Renal pelvis (tissue), 4 donors: ENCODE results near the gene HOXD11. TPM values are rescaled to one million over a fixed set of nuclear protein-coding genes. Genes with fewer than 3 reads are reported as not detected.

ENCODE experiments used
- DNase-seq: peaks from one replicate; pipeline ENCODE4 v3.0.0-alpha.2; 2013
- polyA plus RNA-seq, 3 donors: library from polyadenylated mRNA; unstranded; fragments of 120-200 nt; gene quantifications; one replicate each; pipeline ENCODE4 v1.2.1, GENCODE V29; 2013; ENCODE audit not compliant: insufficient read length in 3 of 3

The HOXD11 gene
- polyA plus RNA-seq, 3 donors: 56.2 to 72.4 (median 64.8) TPM

GRCh38 chr2:176079285-176079830 lies 27.7 kb upstream of the HOXD11 start:
- DNase-seq: no peak

GRCh38 chr2:176079831-176080539 lies 27.1 kb upstream of the HOXD11 start:
- no peak for DNase-seq

DNA sequence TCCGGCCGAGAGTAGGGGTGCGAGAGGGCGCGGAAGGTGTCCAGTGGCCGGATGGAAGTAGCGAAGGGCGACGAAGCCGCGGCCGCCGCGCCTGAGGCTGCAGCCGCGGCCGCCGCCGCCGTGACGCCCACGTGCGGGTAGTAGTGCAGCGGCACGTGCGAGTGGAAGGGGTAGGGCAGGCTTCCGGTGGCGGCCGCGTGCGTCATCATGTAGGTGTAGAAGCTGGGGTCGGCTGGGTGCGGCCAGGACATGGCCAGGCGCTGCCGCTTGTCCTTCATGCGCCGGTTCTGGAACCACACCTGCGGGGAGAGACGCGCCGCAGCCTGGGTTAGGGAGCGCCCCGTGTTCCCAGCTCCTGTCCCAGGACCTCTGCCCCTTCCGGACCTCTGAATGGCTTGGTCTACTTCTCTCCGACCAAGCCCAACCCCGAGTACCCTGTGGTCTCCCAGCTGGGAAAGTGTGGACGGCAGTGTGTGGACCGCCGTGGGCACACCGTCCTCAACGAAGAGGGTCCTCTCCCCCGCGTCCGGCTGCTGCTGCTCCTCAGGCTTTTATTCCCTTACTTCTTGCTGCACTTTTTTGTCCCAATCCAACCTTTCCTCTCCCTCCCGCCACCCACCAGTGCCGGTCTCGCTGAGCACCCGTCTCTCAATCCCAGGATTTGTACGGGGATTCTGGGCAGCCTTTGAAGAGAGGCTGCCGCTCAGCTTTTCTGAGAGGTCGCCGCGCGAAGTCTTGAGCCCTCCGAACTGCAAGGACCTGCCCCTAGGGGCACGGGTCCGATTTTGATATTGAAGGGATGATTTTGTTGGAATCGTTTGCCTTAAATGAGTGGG lies 26.3 kb upstream of the HOXD11 start:
- DNase-seq: no peak

- no peak for DNase-seq
Measured at GRCh38 chr2:176081376-176081836, 25.7 kb upstream of the HOXD11 start.

- DNase-seq: no peak
Measured at GRCh38 chr2:176081837-176082524, 25.1 kb upstream of the HOXD11 start.

- DNase-seq: no peak
Measured at GRCh38 chr2:176082525-176082823, 24.6 kb upstream of the HOXD11 start.

- no peak for DNase-seq
Measured at GRCh38 chr2:176082824-176083751, 24.0 kb upstream of the HOXD11 start.

GRCh38 chr2:176083796-176084261 lies 23.3 kb upstream of the HOXD11 start, which contains the start of gene EVX2:
Gene EVX2 (minus strand): TSS chr2:176083962. CDS start chr2:176083776, 186 bp downstream.
- no peak for DNase-seq

DNA sequence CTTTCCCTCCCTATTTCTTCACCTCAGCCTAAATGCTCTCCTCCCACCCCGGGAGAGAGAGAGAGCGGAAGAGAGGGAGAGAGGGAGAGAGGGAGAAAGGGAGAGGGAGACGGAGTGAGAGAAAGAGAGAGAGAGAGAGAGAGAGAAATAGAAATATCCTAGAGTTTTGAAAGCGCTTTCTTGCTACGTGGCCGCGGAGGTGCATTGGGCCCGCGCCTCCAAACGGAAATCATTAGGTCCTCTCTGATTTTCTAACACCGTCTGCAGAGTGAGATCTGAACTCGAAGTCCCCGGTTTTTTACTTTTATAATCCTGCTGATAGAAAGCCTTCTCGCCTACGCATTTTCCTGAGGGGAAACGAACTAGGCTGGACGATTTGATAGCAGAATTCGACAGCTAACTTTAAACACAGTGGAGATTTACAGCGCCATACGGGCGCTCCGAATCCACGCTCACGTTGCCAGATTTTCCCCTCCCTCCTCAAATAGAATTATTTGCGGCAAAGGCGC lies 22.4 kb upstream of the HOXD11 start:
- DNase-seq: no peak

DNA sequence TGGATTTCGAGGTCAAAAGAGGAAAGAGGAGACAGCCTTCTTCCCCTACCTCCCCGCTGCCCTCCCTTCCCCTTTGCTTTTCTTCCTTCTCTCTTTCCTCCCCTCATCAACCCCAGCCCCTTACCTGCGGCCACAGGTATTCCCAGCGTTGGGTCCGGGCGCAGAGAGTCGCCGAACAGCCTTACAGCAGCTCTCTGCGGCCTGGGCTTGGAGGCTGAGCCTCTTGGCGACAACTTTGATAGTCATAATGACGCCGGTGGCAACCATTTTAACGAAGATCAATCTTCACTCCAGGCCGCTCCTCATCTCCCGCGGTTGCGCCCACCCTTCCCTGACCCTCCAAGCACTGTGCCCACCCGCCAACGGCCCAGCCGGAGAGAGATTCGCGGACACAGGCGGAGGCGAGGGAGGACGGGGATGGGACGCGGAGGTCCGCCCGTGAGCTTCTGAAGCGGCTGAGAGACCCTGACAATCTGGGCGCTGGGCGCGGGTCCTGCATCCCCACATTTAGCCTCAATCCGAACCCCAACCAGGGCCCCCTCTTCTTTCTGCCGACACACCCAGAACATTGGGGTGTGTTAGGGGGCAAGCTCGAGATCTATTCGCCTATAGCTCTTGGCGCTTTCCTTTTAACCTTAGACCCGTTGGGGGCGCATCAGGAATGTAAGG lies 21.8 kb upstream of the HOXD11 start:
- no peak for DNase-seq

GRCh38 chr2:176085861-176086771 lies 21.0 kb upstream of the HOXD11 start:
- DNase-seq: no peak

- no peak for DNase-seq
Measured at GRCh38 chr2:176087330-176088047, 19.6 kb upstream of the HOXD11 start.

DNA sequence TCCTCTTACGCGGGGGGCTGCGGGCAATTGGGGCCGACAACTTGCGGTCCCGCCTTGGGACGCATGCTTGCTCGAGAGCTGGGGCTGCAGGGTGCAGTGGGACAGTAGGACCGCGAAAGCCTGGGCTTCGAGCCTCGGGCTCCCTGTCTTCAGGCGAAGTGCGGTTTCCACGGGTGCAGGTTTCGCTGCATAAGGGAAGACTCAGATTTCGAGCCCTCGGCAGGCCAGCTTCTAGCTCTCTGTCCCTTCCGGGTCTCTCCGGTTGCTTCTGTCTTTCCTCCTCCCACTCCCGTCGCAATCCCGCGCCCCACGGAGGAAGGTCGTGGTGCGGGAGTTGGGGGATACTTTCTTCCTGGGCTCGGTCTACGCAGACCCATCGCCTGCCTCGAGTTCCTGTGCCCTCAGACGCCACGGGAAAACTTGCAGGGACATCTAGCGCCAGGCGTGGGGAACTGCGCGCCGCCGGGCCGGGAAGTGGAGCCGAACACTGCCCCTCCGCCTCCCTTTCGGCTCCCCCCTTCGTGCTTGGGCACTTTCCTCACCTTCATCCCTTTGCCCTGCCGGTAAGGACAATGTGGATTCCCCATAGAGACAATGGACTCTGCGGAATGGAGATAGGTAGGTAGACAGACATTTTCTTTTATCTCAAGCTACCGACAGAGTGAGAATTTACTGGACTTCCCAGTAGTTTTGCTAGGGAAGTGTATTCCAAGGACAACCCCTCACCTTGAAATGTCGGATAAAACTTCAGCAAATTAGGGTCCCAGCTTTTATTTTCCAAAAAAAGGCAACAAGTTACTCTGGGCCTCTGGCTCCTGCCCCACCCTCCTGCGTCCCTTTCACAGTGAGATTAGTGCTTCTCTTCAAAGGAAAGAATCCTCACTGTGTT lies 18.8 kb upstream of the HOXD11 start:
- no peak for DNase-seq

DNA sequence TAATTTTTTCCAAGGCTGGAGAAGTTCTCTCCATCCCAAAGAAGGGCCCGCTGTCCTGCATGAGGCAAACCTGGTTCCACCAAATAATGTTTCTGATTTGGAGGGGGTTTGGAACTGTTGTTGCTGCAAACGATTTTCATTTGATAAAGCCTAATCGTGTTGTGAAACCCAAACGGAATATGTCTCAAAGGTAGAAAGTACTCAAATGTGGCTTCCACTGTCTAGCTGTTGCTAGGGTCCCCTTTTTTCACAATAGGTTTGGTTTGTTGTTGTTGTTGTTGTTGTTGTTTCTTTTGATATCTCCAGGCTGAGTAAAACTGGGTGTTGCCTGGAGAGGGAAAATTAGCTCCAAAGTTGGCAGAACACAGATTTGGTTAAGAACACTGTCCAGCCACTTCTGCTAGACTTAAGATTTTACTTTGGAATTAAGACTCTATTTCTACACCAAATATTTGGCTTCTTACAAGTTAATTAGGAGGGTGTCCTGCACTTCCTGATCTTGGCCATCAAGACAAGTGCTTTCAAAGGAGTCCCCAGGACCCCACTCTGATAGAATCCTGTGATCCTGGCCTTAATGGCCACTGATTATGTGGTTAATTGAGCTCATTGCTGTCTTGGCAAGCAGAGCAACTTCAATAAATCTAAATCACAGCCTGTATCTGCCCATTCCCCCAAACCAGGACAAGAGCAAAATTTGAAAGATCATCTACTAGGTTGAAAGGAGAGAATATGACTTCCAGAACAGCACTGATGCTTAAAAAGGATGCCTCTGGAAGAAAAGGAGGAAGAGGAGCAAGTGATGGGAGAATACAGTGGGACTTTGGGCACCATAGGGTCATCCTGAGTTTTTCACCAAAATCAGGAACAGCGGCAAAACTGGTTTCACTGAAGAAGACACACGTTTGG lies 17.9 kb upstream of the HOXD11 start:
- no peak for DNase-seq

DNA sequence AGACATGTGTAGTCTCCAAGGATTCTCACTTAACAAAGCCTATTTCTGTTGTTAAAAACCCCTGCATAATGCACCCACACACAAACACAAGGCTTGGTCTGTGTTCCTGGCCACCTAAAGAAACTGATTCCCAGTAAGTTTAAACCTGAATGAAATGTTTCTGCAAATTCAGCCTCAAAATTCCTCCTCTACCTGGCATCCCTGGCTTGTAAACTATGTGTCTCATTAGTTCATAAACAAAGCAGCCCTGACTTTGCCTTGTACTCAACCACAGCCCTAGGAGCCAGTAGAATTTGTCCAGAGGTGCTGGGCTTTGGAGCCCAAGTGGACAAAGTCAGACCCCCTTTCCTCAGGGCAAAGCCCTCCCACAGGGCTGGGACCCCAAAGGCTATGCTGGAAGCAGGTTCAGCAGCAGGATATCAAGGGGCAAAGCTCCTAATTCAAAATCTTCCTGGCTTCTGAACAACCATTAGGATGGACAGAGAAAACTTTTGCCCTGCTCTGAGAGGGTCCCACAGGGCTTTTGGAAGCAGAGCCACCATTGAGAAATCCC lies 17.2 kb upstream of the HOXD11 start:
- no peak for DNase-seq

GRCh38 chr2:176090862-176091261 lies 16.2 kb upstream of the HOXD11 start:
- DNase-seq: no peak
